ENCODE results near the gene LNX2. TPM values are rescaled to one million over a fixed set of nuclear protein-coding genes. Genes with fewer than 3 reads are reported as not detected.

LNX2 gene
- total RNA-seq, 6 experiments from 2014 or later, result 9.5 to 28.3 (median 19.6) TPM

GRCh38 chr13:27634791-27635190, 14.5 kb upstream of the LNX2 start:
- TF ChIP-seq POLR2A (IDR thresholded peaks at IDR 0.05), result no peak
- no peak for TF ChIP-seq CTCF (IDR thresholded peaks at IDR 0.05)
- ATAC-seq, result no peak
- intact Hi-C loops (cut with DNase I), result no loop called here
- H3K4me1 ChIP-seq, result peaks cover 0 to 5% (median 0%) of the 10 kb centered on the region in 4 donors
- no peaks in the 10 kb centered on the region for H3K36me3 ChIP-seq
- H3K27me3 ChIP-seq, result no peaks in the 10 kb centered on the region
- no peak overlapping the region for H3K4me3 ChIP-seq
- H3K9me3 ChIP-seq, result no peaks in the 10 kb centered on the region
- H3K27ac ChIP-seq, result no peak overlapping the region
- DNase-seq, result no peak
- 100% methylated on average over 1 of the region's 3 CpGs for WGBS (ENCODE audit: insufficient coverage, low coverage, low lambda C conversion rate, missing lambda C conversion rate)

DNA sequence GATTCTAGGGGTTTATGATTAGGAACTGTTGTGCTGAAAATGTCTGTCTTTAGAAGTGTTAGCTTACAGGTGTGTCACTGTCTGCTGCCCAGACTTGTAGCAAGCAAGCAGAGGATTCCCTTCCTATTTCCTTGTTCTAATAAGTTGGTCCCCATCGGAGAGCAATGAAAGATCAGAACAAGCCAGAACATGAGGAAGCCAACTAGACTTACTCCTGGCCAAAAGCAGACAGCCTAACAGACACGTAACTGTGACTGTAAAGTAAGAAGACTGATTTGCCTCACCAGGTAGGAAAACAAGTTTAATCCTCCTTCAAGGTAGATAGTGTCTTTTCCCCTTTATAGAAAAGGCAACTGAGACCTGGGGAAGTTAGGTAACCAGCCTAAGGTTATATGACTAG, 13.9 kb upstream of the LNX2 start:
- ATAC-seq, result no peak
- Histone ChIP-seq H3K9me3 (no peaks in the 10 kb centered on the region), H3K27ac (no peak overlapping the region), H3K4me3 (no peak overlapping the region), H3K4me1 (peaks cover 0 to 5% (median 0%) of the 10 kb centered on the region in 4 donors), H3K36me3 (no peaks in the 10 kb centered on the region), H3K27me3 (no peaks in the 10 kb centered on the region)
- TF ChIP-seq CTCF (IDR thresholded peaks at IDR 0.05) (no peak), POLR2A (IDR thresholded peaks at IDR 0.05) (no peak)
- intact Hi-C loops (cut with DNase I), result no loop called here
- DNase-seq, result no peak
- WGBS (ENCODE audit: insufficient coverage, low coverage, low lambda C conversion rate, missing lambda C conversion rate), result 80% methylated on average over 2 of the region's 2 CpGs

DNA sequence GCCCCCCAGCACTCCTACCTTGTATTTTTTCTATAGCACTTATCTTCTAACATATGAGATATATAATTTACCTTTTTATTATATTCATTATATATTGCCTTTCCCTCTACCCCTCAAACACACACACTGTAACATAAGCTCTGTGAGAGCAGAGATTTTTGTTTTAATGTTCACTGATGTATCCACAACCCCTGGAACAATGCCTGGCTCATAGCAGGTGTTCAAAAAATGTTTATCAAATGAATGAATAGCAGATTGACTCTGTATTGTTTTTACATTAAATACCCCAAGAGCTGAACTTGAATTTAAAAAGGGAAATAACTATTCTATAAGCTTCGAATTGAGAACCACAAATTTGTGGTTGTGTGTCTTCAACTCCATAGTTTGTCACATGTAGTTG, 12.3 kb upstream of the LNX2 start:
- TF ChIP-seq CTCF (IDR thresholded peaks at IDR 0.05) (no peak), POLR2A (IDR thresholded peaks at IDR 0.05) (no peak)
- 69% methylated on average over 1 of the region's 1 CpG for WGBS (ENCODE audit: insufficient coverage, low coverage, low lambda C conversion rate, missing lambda C conversion rate)
- Histone ChIP-seq H3K27me3 (no peaks in the 10 kb centered on the region), H3K27ac (no peak overlapping the region), H3K4me1 (peaks cover 0 to 5% (median 0%) of the 10 kb centered on the region in 4 donors), H3K9me3 (no peaks in the 10 kb centered on the region), H3K4me3 (no peak overlapping the region), H3K36me3 (no peaks in the 10 kb centered on the region)
- intact Hi-C loops (cut with DNase I), result no loop called here
- ATAC-seq (no peak), DNase-seq (no peak)

DNA sequence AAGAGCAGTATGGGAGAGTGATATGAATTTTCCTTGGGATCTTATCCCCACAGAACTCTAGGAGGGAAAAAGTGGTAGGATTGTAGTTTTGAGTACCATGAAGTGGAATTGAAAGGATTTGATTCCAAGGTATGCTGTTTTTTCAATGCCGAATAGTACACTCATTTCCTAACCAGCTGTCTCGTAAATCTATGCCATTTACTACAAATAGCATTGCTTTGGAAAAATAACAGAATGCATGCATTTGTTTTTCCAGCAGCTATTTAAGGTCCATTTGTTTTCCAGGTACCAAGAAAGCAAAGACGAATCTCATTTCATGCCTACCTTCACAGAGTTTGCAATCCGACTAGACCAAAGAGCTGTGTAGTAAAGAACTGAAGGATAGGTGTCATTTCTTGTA, 11.9 kb upstream of the LNX2 start:
- H3K9me3 ChIP-seq, result no peaks in the 10 kb centered on the region
- no peaks in the 10 kb centered on the region for H3K36me3 ChIP-seq
- DNase-seq, result no peak
- H3K27ac ChIP-seq, result no peak overlapping the region
- WGBS (ENCODE audit: insufficient coverage, low coverage, low lambda C conversion rate, missing lambda C conversion rate), result 100% methylated on average over 4 of the region's 4 CpGs
- H3K4me3 ChIP-seq, result no peak overlapping the region
- peaks cover 0 to 4% (median 0%) of the 10 kb centered on the region in 4 donors for H3K4me1 ChIP-seq
- ATAC-seq, result no peak
- TF ChIP-seq CTCF (IDR thresholded peaks at IDR 0.05), result no peak
- no peak for TF ChIP-seq POLR2A (IDR thresholded peaks at IDR 0.05)
- intact Hi-C loops (cut with DNase I), result no loop called here
- H3K27me3 ChIP-seq, result no peaks in the 10 kb centered on the region

- Histone ChIP-seq H3K36me3 (no peaks in the 10 kb centered on the region), H3K4me3 (no peak overlapping the region), H3K27me3 (no peaks in the 10 kb centered on the region), H3K27ac (no peak overlapping the region), H3K9me3 (no peaks in the 10 kb centered on the region), H3K4me1 (no peaks in the 10 kb centered on the region)
- intact Hi-C loops (cut with DNase I), result no loop called here
- DNase-seq (no peak), ATAC-seq (no peak)
- TF ChIP-seq POLR2A (IDR thresholded peaks at IDR 0.05), result no peak
- TF ChIP-seq CTCF (IDR thresholded peaks at IDR 0.05), result no peak
- WGBS (ENCODE audit: insufficient coverage, low coverage, low lambda C conversion rate, missing lambda C conversion rate), result 90% methylated on average over 2 of the region's 2 CpGs
Observed at GRCh38 chr13:27631665-27632064, 11.3 kb upstream of the LNX2 start.
